ENCODE measurements around the gene RHD. TPM values are rescaled to one million over a fixed set of nuclear protein-coding genes. Genes with fewer than 3 reads are reported as not detected.
A peak's percentile ranks its signal among the peaks of the same experiment; 100 is the strongest.

RHD gene
- total RNA-seq, 1 experiment from 2014 or later: not detected

- DNase-seq (ENCODE audit: low spot score): no peak
- no peak for TF ChIP-seq TP53 (CRISPR knock-in tag; IDR thresholded peaks at IDR 0.05)
- no peak for TF ChIP-seq ATF6 (CRISPR knock-in tag; IDR thresholded peaks at IDR 0.05)
- no peak for TF ChIP-seq USF1 (CRISPR knock-in tag; IDR thresholded peaks at IDR 0.05)
- TF ChIP-seq ARID4B (CRISPR knock-in tag; IDR thresholded peaks at IDR 0.05; ENCODE audit: borderline replicate concordance): no peak
- TF ChIP-seq ZNF416 (CRISPR knock-in tag; IDR thresholded peaks at IDR 0.05): no peak
- TF ChIP-seq IRF1 (CRISPR knock-in tag; IDR thresholded peaks at IDR 0.05): no peak
- TF ChIP-seq ZNF121 (CRISPR knock-in tag; IDR thresholded peaks at IDR 0.05): no peak
- TF ChIP-seq RELA (CRISPR knock-in tag; IDR thresholded peaks at IDR 0.05; ENCODE audit: borderline replicate concordance): no peak
- Mint-ChIP-seq H3K27me3 (ENCODE audit: low read depth) (no peaks in the 10 kb centered on the region), H3K27ac (peak overlapping the region; percentile 57; the same call in 1 of the 2 replicates), H3K9me3 (no peaks in the 10 kb centered on the region), H3K4me1 (no peaks in the 10 kb centered on the region), H3K36me3 (peaks cover 26% of the 10 kb centered on the region), H3K4me3 (no peak overlapping the region)
- POLR2A ChIA-PET: no interaction called here
- no peak for ATAC-seq
- CTCF ChIA-PET: no interaction called here
Observed at GRCh38 chr1:25360596-25361581, 88.6 kb downstream of the RHD start.

GRCh38 chr1:25361901-25362300 lies 89.6 kb downstream of the RHD start:
- CTCF ChIA-PET: no interaction called here
- Mint-ChIP-seq H3K27ac (no peak overlapping the region), H3K9me3 (no peaks in the 10 kb centered on the region), H3K4me3 (no peak overlapping the region), H3K36me3 (peaks cover 21% of the 10 kb centered on the region), H3K27me3 (ENCODE audit: low read depth) (no peaks in the 10 kb centered on the region), H3K4me1 (no peaks in the 10 kb centered on the region)
- ATAC-seq (no peak), DNase-seq (ENCODE audit: low spot score) (no peak)
- no peak for TF ChIP-seq ZNF317 (CRISPR knock-in tag; IDR thresholded peaks at IDR 0.05; ENCODE audit: borderline replicate concordance, low read depth)
- no peak for TF ChIP-seq MXD4 (CRISPR knock-in tag; IDR thresholded peaks at IDR 0.05; ENCODE audit: borderline replicate concordance)
- no peak for TF ChIP-seq EMX1 (CRISPR knock-in tag; IDR thresholded peaks at IDR 0.05)
- TF ChIP-seq PREB (CRISPR knock-in tag; IDR thresholded peaks at IDR 0.05; ENCODE audit: borderline replicate concordance): no peak
- TF ChIP-seq ZNF281 (CRISPR knock-in tag; IDR thresholded peaks at IDR 0.05): no peak
- TF ChIP-seq ZSCAN18 (CRISPR knock-in tag; IDR thresholded peaks at IDR 0.05): no peak
- TF ChIP-seq ZNF423 (CRISPR knock-in tag; IDR thresholded peaks at IDR 0.05): no peak
- no peak for TF ChIP-seq MYBL2 (CRISPR knock-in tag; IDR thresholded peaks at IDR 0.05)
- no peak for TF ChIP-seq ZNF121 (CRISPR knock-in tag; IDR thresholded peaks at IDR 0.05)
- no peak for TF ChIP-seq GABPB1 (CRISPR knock-in tag; IDR thresholded peaks at IDR 0.05)
- no peak for TF ChIP-seq OVOL2 (CRISPR knock-in tag; IDR thresholded peaks at IDR 0.05; ENCODE audit: borderline replicate concordance)
- no peak for TF ChIP-seq ZNF232 (CRISPR knock-in tag; IDR thresholded peaks at IDR 0.05)
- no peak for TF ChIP-seq SOX15 (CRISPR knock-in tag; IDR thresholded peaks at IDR 0.05)
- POLR2A ChIA-PET: no interaction called here

All from WTC11 (cell line).